Activated CD8-positive, alpha-beta T cell treated with anti-CD3 and anti-CD28 coated beads for 36 hours (primary cell): Measurements from ENCODE around the gene GYG2. TPM values are rescaled to one million over a fixed set of nuclear protein-coding genes. Genes with fewer than 3 reads are reported as not detected.

Source experiments
- ATAC-seq: fragments of 200-7000 bp; cut with Tn5 transposase; one replicate; pipeline ENCODE4 v1.10.0; 2021; ENCODE audit warnings: mild to moderate bottlenecking, moderate library complexity
- CTCF ChIA-PET: fragments of 350-600 bp; sonication (Branson Sonifier 250); formaldehyde crosslinking; loops from one replicate; lab custom pipeline; 2021; ENCODE audit warnings: antibody characterized with exemption; lab: Charles Lee
- POLR2A ChIA-PET: fragments of 350-600 bp; sonication (Branson Sonifier 250); formaldehyde crosslinking; loops from one replicate; lab custom pipeline; 2021; ENCODE audit warnings: antibody characterized with exemption; lab: Charles Lee
- DNase-seq: peaks from one replicate; pipeline ENCODE4 v3.0.0-alpha.2; 2020
- H3K27ac Mint-ChIP-seq: one replicate; pipeline ENCODE4 v1.8.0; 2021; ENCODE audit warnings: mild to moderate bottlenecking, mixed read lengths
- H3K27me3 Mint-ChIP-seq: one replicate; pipeline ENCODE4 v1.8.0; 2021; ENCODE audit warnings: mixed read lengths
- H3K36me3 Mint-ChIP-seq: one replicate; pipeline ENCODE4 v1.8.0; 2021; ENCODE audit warnings: low read depth, mixed read lengths
- H3K4me1 Mint-ChIP-seq: one replicate; pipeline ENCODE4 v1.8.0; 2021; ENCODE audit warnings: low read depth, mixed read lengths
- H3K4me3 Mint-ChIP-seq: one replicate; pipeline ENCODE4 v1.8.0; 2021; ENCODE audit warnings: mild to moderate bottlenecking, moderate library complexity, mixed read lengths
- H3K9me3 Mint-ChIP-seq: one replicate; pipeline ENCODE4 v1.8.0; 2021; ENCODE audit warnings: mixed read lengths
- CTCF ChIP-seq: fragments of 200-600 bp; IDR thresholded peaks from one replicate; pipeline ENCODE4 v1.8.0; 2022; ENCODE audit warnings: antibody characterized with exemption, mild to moderate bottlenecking
- intact Hi-C: fragments of 100-400 bp; cut with micrococcal nuclease; formaldehyde crosslinking; loops from one replicate; pipeline ENCODE4 v1.10.0; 2022
- total RNA-seq, 2 experiments: library from RNA; stranded (reverse); gene quantifications; one replicate each; pipeline ENCODE4 v1.2.3, GENCODE V29; 2021

The GYG2 gene
- total RNA-seq, 2 experiments from 2014 or later, result not detected

- no peak for DNase-seq
- ChIA-PET POLR2A (no interaction called here), CTCF (no interaction called here)
- TF ChIP-seq CTCF, result no peak
- Mint-ChIP-seq H3K4me3 (no peak overlapping the region), H3K36me3 (peaks cover 2% of the 10 kb centered on the region), H3K9me3 (peaks cover 4% of the 10 kb centered on the region), H3K27ac (no peak overlapping the region), H3K27me3 (no peaks in the 10 kb centered on the region), H3K4me1 (peaks cover 14% of the 10 kb centered on the region)
- intact Hi-C loops, result no loop called here
- ATAC-seq, result no peak
Measured at GRCh38 chrX:2901367-2902036, 72.8 kb downstream of the GYG2 start.

GRCh38 chrX:2902841-2903240, 74.1 kb downstream of the GYG2 start:
- no peak overlapping the region for H3K4me3 Mint-ChIP-seq
- intact Hi-C loops, result no loop called here
- ChIA-PET CTCF (no interaction called here), POLR2A (no interaction called here)
- peaks cover 4% of the 10 kb centered on the region for H3K9me3 Mint-ChIP-seq
- ATAC-seq (no peak), DNase-seq (no peak)
- TF ChIP-seq CTCF, result no peak
- no peak overlapping the region for H3K27ac Mint-ChIP-seq
- H3K36me3 Mint-ChIP-seq, result peaks cover 2% of the 10 kb centered on the region
- no peaks in the 10 kb centered on the region for H3K27me3 Mint-ChIP-seq
- peaks cover 7% of the 10 kb centered on the region for H3K4me1 Mint-ChIP-seq

- Mint-ChIP-seq H3K27ac (no peak overlapping the region), H3K4me3 (no peak overlapping the region), H3K9me3 (peaks cover 4% of the 10 kb centered on the region), H3K36me3 (peaks cover 2% of the 10 kb centered on the region), H3K27me3 (no peaks in the 10 kb centered on the region), H3K4me1 (peaks cover 2% of the 10 kb centered on the region)
- POLR2A ChIA-PET, result no interaction called here
- no peak for TF ChIP-seq CTCF
- ATAC-seq (no peak), DNase-seq (no peak)
- CTCF ChIA-PET, result no interaction called here
- intact Hi-C loops, result no loop called here
Measured at GRCh38 chrX:2903366-2903765, 74.6 kb downstream of the GYG2 start.

- Mint-ChIP-seq H3K9me3 (peaks cover 4% of the 10 kb centered on the region), H3K36me3 (peaks cover 2% of the 10 kb centered on the region), H3K27ac (no peak overlapping the region), H3K27me3 (no peaks in the 10 kb centered on the region), H3K4me3 (no peak overlapping the region), H3K4me1 (no peaks in the 10 kb centered on the region)
- no peak for DNase-seq
- TF ChIP-seq CTCF, result no peak
- intact Hi-C loops, result no loop called here
- no peak for ATAC-seq
- ChIA-PET CTCF (no interaction called here), POLR2A (no interaction called here)
Measured at GRCh38 chrX:2907295-2907694, 78.6 kb downstream of the GYG2 start.

- DNase-seq, result no peak
- H3K36me3 Mint-ChIP-seq, result peaks cover 2% of the 10 kb centered on the region
- TF ChIP-seq CTCF, result no peak
- no peak for ATAC-seq
- CTCF ChIA-PET, result no interaction called here
- no peaks in the 10 kb centered on the region for H3K4me1 Mint-ChIP-seq
- H3K9me3 Mint-ChIP-seq, result no peaks in the 10 kb centered on the region
- POLR2A ChIA-PET, result no interaction called here
- H3K27me3 Mint-ChIP-seq, result no peaks in the 10 kb centered on the region
- H3K27ac Mint-ChIP-seq, result no peak overlapping the region
- intact Hi-C loops, result no loop called here
- H3K4me3 Mint-ChIP-seq, result no peak overlapping the region
Measured at GRCh38 chrX:2908125-2908685, 79.5 kb downstream of the GYG2 start.
